Liver (tissue), 9 donors: ENCODE data around the gene ACVR2A. TPM values are rescaled to one million over a fixed set of nuclear protein-coding genes. Genes with fewer than 3 reads are reported as not detected.

Source experiments
- DNase-seq: peaks from one replicate; pipeline ENCODE4 v3.0.0-alpha.2; 2017; ENCODE audit warnings: low spot score
- H3K27ac ChIP-seq, 2 donors: one replicate each; pipeline ENCODE4 v1.7.0; 2013; ENCODE audit warnings: inconsistent platforms in 2 of 2, low read length in 2 of 2, control low read depth in 1 of 2, low read depth in 1 of 2, mild to moderate bottlenecking in 1 of 2
- H3K27me3 ChIP-seq, 4 donors: one replicate each; pipeline versions ENCODE4 v1.6.1 to v1.7.0; 2013; ENCODE audit warnings: low read length in 3 of 4, inconsistent platforms in 1 of 4, mild to moderate bottlenecking in 1 of 4, moderate library complexity in 1 of 4; ENCODE audit not compliant: control insufficient read depth in 4 of 4, insufficient read depth in 4 of 4
- H3K36me3 ChIP-seq, 4 donors: one replicate each; pipeline versions ENCODE4 v1.6.1 to v1.7.0; 2013; ENCODE audit warnings: low read length in 3 of 4, mild to moderate bottlenecking in 3 of 4, low read depth in 1 of 4, moderate library complexity in 1 of 4; ENCODE audit not compliant: control insufficient read depth in 4 of 4, insufficient read depth in 3 of 4
- H3K4me1 ChIP-seq, 4 donors: one replicate each; pipeline versions ENCODE4 v1.6.1 to v1.7.0; 2013; ENCODE audit warnings: low read length in 3 of 4, mild to moderate bottlenecking in 3 of 4, moderate library complexity in 1 of 4; ENCODE audit not compliant: control insufficient read depth in 4 of 4, insufficient read depth in 4 of 4
- H3K4me3 ChIP-seq, 3 donors: one replicate each; pipeline versions ENCODE4 v1.6.1 to v1.7.0; 2013; ENCODE audit warnings: low read length in 3 of 3, control low read depth in 1 of 3, low read depth in 1 of 3, mild to moderate bottlenecking in 1 of 3
- H3K9ac ChIP-seq, 2 donors: one replicate each; pipeline ENCODE4 v1.7.0; 2013; ENCODE audit warnings: low read length in 2 of 2, mild to moderate bottlenecking in 2 of 2, moderate library complexity in 2 of 2, control low read depth in 1 of 2, low read depth in 1 of 2
- H3K9me3 ChIP-seq, 4 donors: one replicate each; pipeline versions ENCODE4 v1.6.1 to v1.7.0; 2013; ENCODE audit warnings: low read length in 3 of 4; ENCODE audit not compliant: control insufficient read depth in 4 of 4
- EGR1 ChIP-seq, 2 donors: IDR thresholded peaks; 2 replicates each; pipeline ENCODE4 v1.6.1; 2016 to 2018; ENCODE audit warnings: antibody characterized with exemption in 2 of 2, low read depth in 2 of 2
- FOXA1 ChIP-seq: IDR thresholded peaks from 2 replicates; pipeline ENCODE4 v1.6.1; 2016; ENCODE audit warnings: antibody characterized with exemption
- FOXA2 ChIP-seq: IDR thresholded peaks from 2 replicates; pipeline ENCODE4 v1.6.1; 2016; ENCODE audit warnings: antibody characterized with exemption
- GABPA ChIP-seq, 2 donors: IDR thresholded peaks in 1 of 2; conservative IDR thresholded peaks in 1 of 2; 2 replicates each; pipeline ENCODE4 v1.6.1; 2016; ENCODE audit warnings: antibody characterized with exemption in 2 of 2, mild to moderate bottlenecking in 1 of 2, moderate library complexity in 1 of 2
- HNF4A ChIP-seq, 2 donors: conservative IDR thresholded peaks; 2 replicates each; pipeline ENCODE4 v1.6.1; 2016; ENCODE audit warnings: antibody characterized with exemption in 2 of 2, mild to moderate bottlenecking in 2 of 2
- HNF4G ChIP-seq: IDR thresholded peaks from 2 replicates; pipeline ENCODE4 v1.6.1; 2016; ENCODE audit warnings: antibody characterized with exemption
- JUND ChIP-seq, 2 donors: IDR thresholded peaks; 2 replicates each; pipeline ENCODE4 v1.6.1; 2016; ENCODE audit warnings: antibody characterized with exemption in 2 of 2
- NR2F2 ChIP-seq: IDR thresholded peaks from 2 replicates; pipeline ENCODE4 v1.6.1; 2016; ENCODE audit warnings: antibody characterized with exemption
- RAD21 ChIP-seq, 2 donors: IDR thresholded peaks; 2 replicates each; pipeline ENCODE4 v1.6.1; 2016; ENCODE audit warnings: antibody characterized with exemption in 2 of 2, mild to moderate bottlenecking in 2 of 2
- RXRA ChIP-seq, 2 donors: IDR thresholded peaks; 2 replicates each; pipeline ENCODE4 v1.6.1; 2017 to 2018; ENCODE audit warnings: antibody characterized with exemption in 2 of 2, mild to moderate bottlenecking in 1 of 2
- SP1 ChIP-seq: IDR thresholded peaks from 2 replicates; pipeline ENCODE4 v1.6.1; 2018; ENCODE audit warnings: antibody characterized with exemption, mild to moderate bottlenecking
- TAF1 ChIP-seq: conservative IDR thresholded peaks from 2 replicates; pipeline ENCODE4 v1.6.1; 2016; ENCODE audit warnings: antibody characterized with exemption, mild to moderate bottlenecking
- YY1 ChIP-seq: IDR thresholded peaks from 2 replicates; pipeline ENCODE4 v1.6.1; 2016; ENCODE audit warnings: antibody characterized with exemption, mild to moderate bottlenecking
- WGBS: extraction: QIAGEN DNeasy Blood & Tissue Kit; methylation state at CpG from one replicate; pipeline ENCODE4 v1.1.7; 2013; 5-methylcytosine and 5-hydroxymethylcytosine counted together
- polyA plus RNA-seq, 2 donors: library from polyadenylated mRNA; stranded (reverse) in 1 of 2; unstranded in 1 of 2; fragments of 200-250 nt in 1 of 2; fragments of >200 nt in 1 of 2; fragmentation: Nextera tagmentation in 1 of 2; extraction: Ambion mirVana in 1 of 2; gene quantifications; one replicate each; pipeline versions ENCODE4 v1.2.1 to v1.2.3, GENCODE V29; 2013 to 2015
- total RNA-seq, 2 donors: library from RNA; depleted of rRNA; stranded (reverse); fragments of >200 nt; gene quantifications; one replicate each; pipeline ENCODE4 v1.2.3, GENCODE V29; 2014
- TF ChIP-seq, protein P1 (sequence below): fragments of 150-350 bp; IDR thresholded peaks from 2 replicates; pipeline ENCODE4 v1.5.1; 2017; ENCODE audit warnings: improper control_type of control experiment, low read depth, low read length; ENCODE audit not compliant: missing input control
- TF ChIP-seq, protein P2 (sequence below): IDR thresholded peaks from 2 replicates; pipeline ENCODE4 v1.6.1; 2016; ENCODE audit warnings: antibody characterized with exemption
- TF ChIP-seq, protein P3 (sequence below): IDR thresholded peaks from 2 replicates; pipeline ENCODE4 v1.6.1; 2016; ENCODE audit warnings: antibody characterized with exemption
- TF ChIP-seq, protein P4 (sequence below): IDR thresholded peaks from 2 replicates; pipeline ENCODE4 v1.6.1; 2016; ENCODE audit warnings: antibody characterized with exemption, mild to moderate bottlenecking
- TF ChIP-seq, protein P5 (sequence below): IDR thresholded peaks from 2 replicates; pipeline ENCODE4 v1.6.1; 2016; ENCODE audit warnings: antibody characterized with exemption
- donor health status: healthy.
- donor health status: healthy.
- donor health status: healthy.
- donor health status: healthy.
- donor health status: healthy.

The ACVR2A gene
- total and polyA plus RNA-seq, 4 donors, result 2.2 to 9.5 (median 6.3) TPM

DNA sequence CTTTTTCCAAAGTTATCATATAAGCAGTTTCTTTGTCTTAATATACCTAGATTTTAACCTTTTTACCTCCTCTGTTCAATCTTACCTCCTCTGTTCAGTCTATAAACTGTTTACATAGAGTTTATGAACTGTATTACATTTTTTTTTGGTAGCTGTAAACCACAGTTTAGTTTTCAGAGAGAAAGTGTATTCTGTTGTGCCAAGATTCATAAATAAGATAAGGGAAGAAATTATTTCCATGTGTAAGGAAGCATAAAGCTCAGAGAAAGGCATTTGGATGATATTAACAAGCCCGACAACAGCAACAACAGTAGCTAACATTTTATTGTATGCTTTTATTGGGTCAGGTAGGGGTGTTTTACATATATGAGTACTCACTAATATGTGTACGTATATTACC, 71.2 kb downstream of the ACVR2A start:
- WGBS, result 95% methylated on average over 2 of the region's 2 CpGs

DNA sequence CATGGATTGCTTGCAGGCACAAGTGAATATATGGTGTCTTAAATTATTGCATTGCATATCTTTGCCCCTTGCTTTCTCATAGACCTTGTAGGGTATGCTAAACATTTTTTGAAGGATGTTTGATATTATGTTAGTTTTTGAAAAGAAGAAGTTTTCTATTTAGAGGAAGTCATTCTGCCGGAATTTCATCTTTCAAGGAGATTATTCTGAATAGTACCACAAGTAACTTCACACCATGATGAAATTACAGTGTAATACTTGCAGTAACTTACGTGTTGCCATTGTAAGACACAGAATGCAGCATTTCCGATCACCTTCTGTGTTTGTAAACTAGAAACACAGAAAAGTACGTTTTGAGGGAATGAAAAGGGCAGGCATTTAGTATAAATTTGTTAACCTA, 71.9 kb downstream of the ACVR2A start:
- DNase-seq, result no peak
- Histone ChIP-seq H3K27me3 (no peaks in the 10 kb centered on the region), H3K4me3 (no peak overlapping the region), H3K9me3 (no peaks in the 10 kb centered on the region), H3K9ac (no peak overlapping the region), H3K36me3 (peaks cover 0 to 8% (median 6%) of the 10 kb centered on the region in 4 donors), H3K27ac (no peak overlapping the region), H3K4me1 (no peaks in the 10 kb centered on the region)
- TF ChIP-seq FOXA1, result no peak
- TF ChIP-seq, protein P1, sequence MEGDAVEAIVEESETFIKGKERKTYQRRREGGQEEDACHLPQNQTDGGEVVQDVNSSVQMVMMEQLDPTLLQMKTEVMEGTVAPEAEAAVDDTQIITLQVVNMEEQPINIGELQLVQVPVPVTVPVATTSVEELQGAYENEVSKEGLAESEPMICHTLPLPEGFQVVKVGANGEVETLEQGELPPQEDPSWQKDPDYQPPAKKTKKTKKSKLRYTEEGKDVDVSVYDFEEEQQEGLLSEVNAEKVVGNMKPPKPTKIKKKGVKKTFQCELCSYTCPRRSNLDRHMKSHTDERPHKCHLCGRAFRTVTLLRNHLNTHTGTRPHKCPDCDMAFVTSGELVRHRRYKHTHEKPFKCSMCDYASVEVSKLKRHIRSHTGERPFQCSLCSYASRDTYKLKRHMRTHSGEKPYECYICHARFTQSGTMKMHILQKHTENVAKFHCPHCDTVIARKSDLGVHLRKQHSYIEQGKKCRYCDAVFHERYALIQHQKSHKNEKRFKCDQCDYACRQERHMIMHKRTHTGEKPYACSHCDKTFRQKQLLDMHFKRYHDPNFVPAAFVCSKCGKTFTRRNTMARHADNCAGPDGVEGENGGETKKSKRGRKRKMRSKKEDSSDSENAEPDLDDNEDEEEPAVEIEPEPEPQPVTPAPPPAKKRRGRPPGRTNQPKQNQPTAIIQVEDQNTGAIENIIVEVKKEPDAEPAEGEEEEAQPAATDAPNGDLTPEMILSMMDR, result no peak
- TF ChIP-seq, protein P2, sequence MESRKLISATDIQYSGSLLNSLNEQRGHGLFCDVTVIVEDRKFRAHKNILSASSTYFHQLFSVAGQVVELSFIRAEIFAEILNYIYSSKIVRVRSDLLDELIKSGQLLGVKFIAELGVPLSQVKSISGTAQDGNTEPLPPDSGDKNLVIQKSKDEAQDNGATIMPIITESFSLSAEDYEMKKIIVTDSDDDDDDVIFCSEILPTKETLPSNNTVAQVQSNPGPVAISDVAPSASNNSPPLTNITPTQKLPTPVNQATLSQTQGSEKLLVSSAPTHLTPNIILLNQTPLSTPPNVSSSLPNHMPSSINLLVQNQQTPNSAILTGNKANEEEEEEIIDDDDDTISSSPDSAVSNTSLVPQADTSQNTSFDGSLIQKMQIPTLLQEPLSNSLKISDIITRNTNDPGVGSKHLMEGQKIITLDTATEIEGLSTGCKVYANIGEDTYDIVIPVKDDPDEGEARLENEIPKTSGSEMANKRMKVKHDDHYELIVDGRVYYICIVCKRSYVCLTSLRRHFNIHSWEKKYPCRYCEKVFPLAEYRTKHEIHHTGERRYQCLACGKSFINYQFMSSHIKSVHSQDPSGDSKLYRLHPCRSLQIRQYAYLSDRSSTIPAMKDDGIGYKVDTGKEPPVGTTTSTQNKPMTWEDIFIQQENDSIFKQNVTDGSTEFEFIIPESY, result no peak
- TF ChIP-seq, protein P3, sequence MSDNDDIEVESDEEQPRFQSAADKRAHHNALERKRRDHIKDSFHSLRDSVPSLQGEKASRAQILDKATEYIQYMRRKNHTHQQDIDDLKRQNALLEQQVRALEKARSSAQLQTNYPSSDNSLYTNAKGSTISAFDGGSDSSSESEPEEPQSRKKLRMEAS, result no peak
- no peak for TF ChIP-seq FOXA2
- no peak for TF ChIP-seq HNF4G
- WGBS, result 92% methylated on average over 4 of the region's 4 CpGs

More for the DNA sequence above, 71.2 kb downstream of the ACVR2A start:
- Histone ChIP-seq H3K9ac (no peak overlapping the region), H3K27ac (no peak overlapping the region), H3K36me3 (peaks cover 0 to 8% (median 6%) of the 10 kb centered on the region in 4 donors), H3K4me1 (no peaks in the 10 kb centered on the region), H3K4me3 (no peak overlapping the region), H3K27me3 (no peaks in the 10 kb centered on the region), H3K9me3 (no peaks in the 10 kb centered on the region)
- no peak for TF ChIP-seq JUND (IDR thresholded peaks at IDR 0.05)
- no peak for TF ChIP-seq HNF4A (conservative IDR thresholded peaks at IDR 0.05)
- TF ChIP-seq RAD21 (IDR thresholded peaks at IDR 0.05), result no peak
- TF ChIP-seq, protein P1, result no peak
- no peak for TF ChIP-seq NR2F2
- no peak for TF ChIP-seq FOXA1
- TF ChIP-seq RXRA (IDR thresholded peaks at IDR 0.05), result no peak
- TF ChIP-seq EGR1 (IDR thresholded peaks at IDR 0.05; ENCODE audit: low read depth in 2 of 2), result no peak
- TF ChIP-seq YY1, result no peak
- TF ChIP-seq, protein P3, result no peak
- TF ChIP-seq, protein P2, result no peak
- no peak for TF ChIP-seq TAF1
- TF ChIP-seq, protein P4, sequence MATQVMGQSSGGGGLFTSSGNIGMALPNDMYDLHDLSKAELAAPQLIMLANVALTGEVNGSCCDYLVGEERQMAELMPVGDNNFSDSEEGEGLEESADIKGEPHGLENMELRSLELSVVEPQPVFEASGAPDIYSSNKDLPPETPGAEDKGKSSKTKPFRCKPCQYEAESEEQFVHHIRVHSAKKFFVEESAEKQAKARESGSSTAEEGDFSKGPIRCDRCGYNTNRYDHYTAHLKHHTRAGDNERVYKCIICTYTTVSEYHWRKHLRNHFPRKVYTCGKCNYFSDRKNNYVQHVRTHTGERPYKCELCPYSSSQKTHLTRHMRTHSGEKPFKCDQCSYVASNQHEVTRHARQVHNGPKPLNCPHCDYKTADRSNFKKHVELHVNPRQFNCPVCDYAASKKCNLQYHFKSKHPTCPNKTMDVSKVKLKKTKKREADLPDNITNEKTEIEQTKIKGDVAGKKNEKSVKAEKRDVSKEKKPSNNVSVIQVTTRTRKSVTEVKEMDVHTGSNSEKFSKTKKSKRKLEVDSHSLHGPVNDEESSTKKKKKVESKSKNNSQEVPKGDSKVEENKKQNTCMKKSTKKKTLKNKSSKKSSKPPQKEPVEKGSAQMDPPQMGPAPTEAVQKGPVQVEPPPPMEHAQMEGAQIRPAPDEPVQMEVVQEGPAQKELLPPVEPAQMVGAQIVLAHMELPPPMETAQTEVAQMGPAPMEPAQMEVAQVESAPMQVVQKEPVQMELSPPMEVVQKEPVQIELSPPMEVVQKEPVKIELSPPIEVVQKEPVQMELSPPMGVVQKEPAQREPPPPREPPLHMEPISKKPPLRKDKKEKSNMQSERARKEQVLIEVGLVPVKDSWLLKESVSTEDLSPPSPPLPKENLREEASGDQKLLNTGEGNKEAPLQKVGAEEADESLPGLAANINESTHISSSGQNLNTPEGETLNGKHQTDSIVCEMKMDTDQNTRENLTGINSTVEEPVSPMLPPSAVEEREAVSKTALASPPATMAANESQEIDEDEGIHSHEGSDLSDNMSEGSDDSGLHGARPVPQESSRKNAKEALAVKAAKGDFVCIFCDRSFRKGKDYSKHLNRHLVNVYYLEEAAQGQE, result no peak
- no peak for TF ChIP-seq SP1
- no peak for TF ChIP-seq HNF4G
- no peak for TF ChIP-seq GABPA (IDR thresholded peaks at IDR 0.05 in 1 of 2, conservative IDR thresholded peaks at IDR 0.05 in 1 of 2)
- TF ChIP-seq, protein P5, sequence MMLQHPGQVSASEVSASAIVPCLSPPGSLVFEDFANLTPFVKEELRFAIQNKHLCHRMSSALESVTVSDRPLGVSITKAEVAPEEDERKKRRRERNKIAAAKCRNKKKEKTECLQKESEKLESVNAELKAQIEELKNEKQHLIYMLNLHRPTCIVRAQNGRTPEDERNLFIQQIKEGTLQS, result no peak
- no peak for DNase-seq
